K562 (cell line): ENCODE measurements around the gene BEST4. TPM values are rescaled to one million over a fixed set of nuclear protein-coding genes. Genes with fewer than 3 reads are reported as not detected.
A peak's percentile ranks its signal among the peaks of the same experiment; 100 is the strongest.

Source experiments
- CBFA2T2 ChIP-seq: fragments of 450-650 bp; conservative IDR thresholded peaks from 2 replicates; pipeline ENCODE4 v1.6.1; 2017; ENCODE audit warnings: mild to moderate bottlenecking
- ESRRB ChIP-seq: fragments of 250-450 bp; sonication (Bioruptor Pico); IDR thresholded peaks from 2 replicates; pipeline ENCODE4 v1.5.0; 2020; ENCODE audit warnings: mild to moderate bottlenecking, moderate library complexity, borderline replicate concordance
- ETV6 ChIP-seq, 3 experiments: fragments of 150-350 bp in 1 of 3; sonication (generic) in 1 of 3; formaldehyde crosslinking in 1 of 3; IDR thresholded peaks; 2 replicates each; pipeline versions ENCODE4 v1.6.1 to v1.8.0; 2014 to 2022; ENCODE audit warnings: borderline replicate concordance in 2 of 3, low read depth in 2 of 3, antibody characterized with exemption in 1 of 3, low read length in 1 of 3, mild to moderate bottlenecking in 1 of 3, missing genetic modification reagents in 1 of 3
- FOSL1 ChIP-seq: fragments of 200-800 bp; sonication (Bioruptor generic); conservative IDR thresholded peaks from 2 replicates; pipeline ENCODE4 v1.6.1; 2016; ENCODE audit warnings: missing genetic modification characterization, missing compliant biosample characterization
- GABPA ChIP-seq: fragments of 200-800 bp; sonication (Bioruptor generic); conservative IDR thresholded peaks from 2 replicates; pipeline ENCODE4 v1.6.1; 2016; ENCODE audit warnings: low read depth, missing genetic modification characterization, missing compliant biosample characterization
- GATAD2B ChIP-seq: fragments of 450-650 bp; IDR thresholded peaks from 2 replicates; pipeline ENCODE4 v1.6.1; 2017; ENCODE audit warnings: mild to moderate bottlenecking, borderline replicate concordance
- HMG20B ChIP-seq: fragments of 250-450 bp; sonication (Bioruptor Pico); IDR thresholded peaks from 2 replicates; pipeline ENCODE4 v1.5.0; 2021; ENCODE audit warnings: mild to moderate bottlenecking
- JUND ChIP-seq, 2 experiments: IDR thresholded peaks; 2 replicates in 1 of 2; 3 replicates in 1 of 2; pipeline ENCODE4 v1.6.1; 2011; ENCODE audit warnings: borderline replicate concordance in 2 of 2, low read depth in 2 of 2, low read length in 2 of 2, improper control_type of control experiment in 1 of 2, missing biosample characterization in 1 of 2, missing genetic modification characterization in 1 of 2, missing genetic modification reagents in 1 of 2
- NFIC ChIP-seq: fragments of 450-650 bp; IDR thresholded peaks from 2 replicates; pipeline ENCODE4 v1.6.1; 2017; ENCODE audit warnings: mild to moderate bottlenecking, inconsistent platforms
- PRPF4 ChIP-seq: fragments of 200-400 bp; formaldehyde crosslinking; IDR thresholded peaks from one replicate; pipeline ENCODE4 v1.6.1; 2017; ENCODE audit warnings: low read length, low read depth, mild to moderate bottlenecking; ENCODE audit not compliant: insufficient read depth, poor library complexity, severe bottlenecking
- SIX5 ChIP-seq, 2 experiments: IDR thresholded peaks; 2 replicates each; pipeline ENCODE4 v1.6.1; 2011; ENCODE audit warnings: low read length in 2 of 2, borderline replicate concordance in 1 of 2, low read depth in 1 of 2, mild to moderate bottlenecking in 1 of 2, moderate library complexity in 1 of 2; ENCODE audit not compliant: insufficient read depth in 1 of 2
- SREBF1 ChIP-seq: fragments of 150-350 bp; IDR thresholded peaks from 2 replicates; pipeline ENCODE4 v1.6.1; 2014; ENCODE audit warnings: antibody characterized with exemption, low read depth, low read length, borderline replicate concordance
- TCFL5 ChIP-seq: fragments of 250-450 bp; sonication (Bioruptor Pico); conservative IDR thresholded peaks from 2 replicates; pipeline ENCODE4 v1.6.1; 2021; ENCODE audit warnings: mild to moderate bottlenecking, moderate library complexity, matching md5 sums
- ZNF311 ChIP-seq: fragments of 250-450 bp; sonication (Bioruptor Pico); IDR thresholded peaks from 2 replicates; pipeline ENCODE4 v1.4.0; 2020; ENCODE audit warnings: mild to moderate bottlenecking, moderate library complexity
- polyA plus RNA-seq, 8 experiments: library from polyadenylated mRNA; depleted of rRNA in 4 of 8; stranded (reverse) in 5 of 8; unstranded in 3 of 8; fragments of >200 nt; fragmentation: Nextera tagmentation in 2 of 8; fragmentation: Illumina TruSeq in 1 of 8; extraction: Ambion mirVana in 2 of 8; extraction: Trizol in 1 of 8; gene quantifications; 2 replicates each; pipeline versions ENCODE4 v1.2.1 to v1.2.3, GENCODE V29; 2011 to 2014; ENCODE audit warnings: inconsistent platforms in 1 of 8, missing spikeins in 1 of 8
- total RNA-seq, 7 experiments: library from RNA; depleted of rRNA in 6 of 7; stranded (reverse); fragments of >200 nt in 6 of 7; fragmentation: Illumina TruSeq in 2 of 7; extraction: Trizol in 2 of 7; gene quantifications; 2 replicates each; pipeline versions ENCODE4 v1.2.1 to v1.2.3, GENCODE V29; 2011 to 2021; ENCODE audit warnings: low replicate concordance in 1 of 7
- TF ChIP-seq, protein P1 (sequence below), 2 experiments: fragments of 450-650 bp; conservative IDR thresholded peaks; 2 replicates each; pipeline ENCODE4 v1.6.1; 2017; ENCODE audit warnings: mild to moderate bottlenecking in 2 of 2, moderate library complexity in 2 of 2
- TF ChIP-seq, protein P2 (sequence below): fragments of 450-650 bp; IDR thresholded peaks from 2 replicates; pipeline ENCODE4 v1.6.1; 2016; ENCODE audit warnings: low read depth, mild to moderate bottlenecking, moderate library complexity
- TF ChIP-seq, protein P3 (sequence below): fragments of 250-450 bp; sonication (Bioruptor Pico); IDR thresholded peaks from 2 replicates; pipeline ENCODE4 v1.6.1; 2021; ENCODE audit warnings: mild to moderate bottlenecking
- TF ChIP-seq, protein P4 (sequence below): sonication (generic); formaldehyde crosslinking; IDR thresholded peaks from 2 replicates; pipeline ENCODE4 v1.8.1; 2023; ENCODE audit warnings: mild to moderate bottlenecking, missing genetic modification reagents, moderate library complexity
- TF ChIP-seq, protein P5 (sequence below): fragments of 250-450 bp; sonication (Bioruptor Pico); IDR thresholded peaks from 2 replicates; pipeline ENCODE4 v1.5.0; 2022; ENCODE audit warnings: mild to moderate bottlenecking

BEST4 gene
- total and polyA plus RNA-seq, 9 of the 15 experiments (the other 6 are each of a cell fraction or from before 2014, with no cell fraction given), result 0.07 to 0.11 TPM; not detected in 7

DNA sequence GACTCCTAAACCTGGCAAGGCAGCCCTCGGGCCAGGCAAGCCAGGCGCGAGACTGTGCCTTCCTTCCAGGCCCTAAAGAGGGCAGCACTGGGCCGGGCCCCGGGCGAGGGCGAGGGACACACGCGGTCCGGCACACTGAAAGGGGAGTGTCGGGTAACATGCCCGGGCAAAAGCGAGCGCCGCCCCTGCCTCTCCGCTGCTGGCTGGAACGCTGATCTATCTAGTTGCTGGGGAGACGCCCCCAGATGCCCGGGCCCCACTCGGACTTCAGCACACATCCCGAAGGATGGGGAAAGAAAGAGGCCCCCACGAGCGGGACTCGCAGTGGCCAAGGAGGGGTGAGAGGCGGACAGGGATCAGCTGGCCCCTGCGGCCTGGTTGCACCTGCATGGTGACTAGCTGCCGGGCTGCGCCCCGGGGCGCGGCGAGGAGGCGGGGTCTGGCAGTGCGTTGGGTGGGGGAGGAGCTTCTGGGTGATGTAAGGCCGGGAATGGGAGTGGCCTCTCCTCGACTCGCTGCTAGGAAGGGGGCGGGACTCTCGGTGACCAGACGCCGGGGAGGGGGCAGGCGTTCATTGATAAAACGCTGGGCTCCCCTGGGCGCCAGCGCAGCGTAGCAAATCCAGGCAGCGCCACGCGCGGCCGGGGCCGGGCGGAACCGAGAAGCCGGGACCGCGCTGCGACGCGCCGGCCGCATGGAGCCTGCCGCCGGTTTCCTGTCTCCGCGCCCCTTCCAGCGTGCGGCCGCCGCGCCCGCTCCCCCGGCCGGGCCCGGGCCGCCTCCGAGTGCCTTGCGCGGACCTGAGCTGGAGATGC is 12.0 kb upstream of the BEST4 start, which contains the start of gene PLK3 (continued):
- TF ChIP-seq, protein P1, sequence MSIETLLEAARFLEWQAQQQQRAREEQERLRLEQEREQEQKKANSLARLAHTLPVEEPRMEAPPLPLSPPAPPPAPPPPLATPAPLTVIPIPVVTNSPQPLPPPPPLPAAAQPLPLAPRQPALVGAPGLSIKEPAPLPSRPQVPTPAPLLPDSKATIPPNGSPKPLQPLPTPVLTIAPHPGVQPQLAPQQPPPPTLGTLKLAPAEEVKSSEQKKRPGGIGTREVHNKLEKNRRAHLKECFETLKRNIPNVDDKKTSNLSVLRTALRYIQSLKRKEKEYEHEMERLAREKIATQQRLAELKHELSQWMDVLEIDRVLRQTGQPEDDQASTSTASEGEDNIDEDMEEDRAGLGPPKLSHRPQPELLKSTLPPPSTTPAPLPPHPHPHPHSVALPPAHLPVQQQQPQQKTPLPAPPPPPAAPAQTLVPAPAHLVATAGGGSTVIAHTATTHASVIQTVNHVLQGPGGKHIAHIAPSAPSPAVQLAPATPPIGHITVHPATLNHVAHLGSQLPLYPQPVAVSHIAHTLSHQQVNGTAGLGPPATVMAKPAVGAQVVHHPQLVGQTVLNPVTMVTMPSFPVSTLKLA (conservative IDR thresholded peaks at IDR 0.05), result peak; percentile 99
- TF ChIP-seq PRPF4 (peak; percentile 58), GATAD2B (peak; percentile 91), HMG20B (CRISPR knock-in tag) (no peak), NFIC (peak; percentile 48), ETV6 (IDR thresholded peaks at IDR 0.05; ENCODE audit: borderline replicate concordance in 1 of 2, low read depth in 2 of 2, low read length in 1 of 2) (no peak), ETV6 (CRISPR knock-in tag; IDR thresholded peaks at IDR 0.05; ENCODE audit: borderline replicate concordance) (no peak), GABPA (tag) (peak; percentile 61), CBFA2T2 (no peak; the same call in 1 of the 2 replicates), SIX5 (IDR thresholded peaks at IDR 0.05; ENCODE audit: borderline replicate concordance in 1 of 2, insufficient read depth in 1 of 2, low read depth in 1 of 2, low read length in 2 of 2) (no peak), SREBF1 (peak; percentile 35; the same call in 1 of the 2 replicates), FOSL1 (tag) (peak; percentile 70), ESRRB (CRISPR knock-in tag) (no peak), TCFL5 (CRISPR knock-in tag) (no peak; the same call in 1 of the 2 replicates), ZNF311 (CRISPR knock-in tag) (no peak), JUND (IDR thresholded peaks at IDR 0.05; ENCODE audit: borderline replicate concordance, low read depth, low read length) (peak; percentile 74), JUND (tag; IDR thresholded peaks at IDR 0.05; ENCODE audit: borderline replicate concordance, low read depth, low read length) (peak; percentile 66; the same call in 1 of the 3 replicates)
- TF ChIP-seq, protein P2, sequence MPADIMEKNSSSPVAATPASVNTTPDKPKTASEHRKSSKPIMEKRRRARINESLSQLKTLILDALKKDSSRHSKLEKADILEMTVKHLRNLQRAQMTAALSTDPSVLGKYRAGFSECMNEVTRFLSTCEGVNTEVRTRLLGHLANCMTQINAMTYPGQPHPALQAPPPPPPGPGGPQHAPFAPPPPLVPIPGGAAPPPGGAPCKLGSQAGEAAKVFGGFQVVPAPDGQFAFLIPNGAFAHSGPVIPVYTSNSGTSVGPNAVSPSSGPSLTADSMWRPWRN, result 0 out of 2 replicates have a peak, but pooled peaks have one; percentile 42
- TF ChIP-seq, protein P3, sequence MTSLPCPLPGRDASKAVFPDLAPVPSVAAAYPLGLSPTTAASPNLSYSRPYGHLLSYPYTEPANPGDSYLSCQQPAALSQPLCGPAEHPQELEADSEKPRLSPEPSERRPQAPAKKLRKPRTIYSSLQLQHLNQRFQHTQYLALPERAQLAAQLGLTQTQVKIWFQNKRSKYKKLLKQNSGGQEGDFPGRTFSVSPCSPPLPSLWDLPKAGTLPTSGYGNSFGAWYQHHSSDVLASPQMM (CRISPR knock-in tag), result no peak
- TF ChIP-seq, protein P4, sequence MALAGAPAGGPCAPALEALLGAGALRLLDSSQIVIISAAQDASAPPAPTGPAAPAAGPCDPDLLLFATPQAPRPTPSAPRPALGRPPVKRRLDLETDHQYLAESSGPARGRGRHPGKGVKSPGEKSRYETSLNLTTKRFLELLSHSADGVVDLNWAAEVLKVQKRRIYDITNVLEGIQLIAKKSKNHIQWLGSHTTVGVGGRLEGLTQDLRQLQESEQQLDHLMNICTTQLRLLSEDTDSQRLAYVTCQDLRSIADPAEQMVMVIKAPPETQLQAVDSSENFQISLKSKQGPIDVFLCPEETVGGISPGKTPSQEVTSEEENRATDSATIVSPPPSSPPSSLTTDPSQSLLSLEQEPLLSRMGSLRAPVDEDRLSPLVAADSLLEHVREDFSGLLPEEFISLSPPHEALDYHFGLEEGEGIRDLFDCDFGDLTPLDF (CRISPR knock-in tag), result peak; percentile 54; the same call in 1 of the 2 replicates
- TF ChIP-seq, protein P5, sequence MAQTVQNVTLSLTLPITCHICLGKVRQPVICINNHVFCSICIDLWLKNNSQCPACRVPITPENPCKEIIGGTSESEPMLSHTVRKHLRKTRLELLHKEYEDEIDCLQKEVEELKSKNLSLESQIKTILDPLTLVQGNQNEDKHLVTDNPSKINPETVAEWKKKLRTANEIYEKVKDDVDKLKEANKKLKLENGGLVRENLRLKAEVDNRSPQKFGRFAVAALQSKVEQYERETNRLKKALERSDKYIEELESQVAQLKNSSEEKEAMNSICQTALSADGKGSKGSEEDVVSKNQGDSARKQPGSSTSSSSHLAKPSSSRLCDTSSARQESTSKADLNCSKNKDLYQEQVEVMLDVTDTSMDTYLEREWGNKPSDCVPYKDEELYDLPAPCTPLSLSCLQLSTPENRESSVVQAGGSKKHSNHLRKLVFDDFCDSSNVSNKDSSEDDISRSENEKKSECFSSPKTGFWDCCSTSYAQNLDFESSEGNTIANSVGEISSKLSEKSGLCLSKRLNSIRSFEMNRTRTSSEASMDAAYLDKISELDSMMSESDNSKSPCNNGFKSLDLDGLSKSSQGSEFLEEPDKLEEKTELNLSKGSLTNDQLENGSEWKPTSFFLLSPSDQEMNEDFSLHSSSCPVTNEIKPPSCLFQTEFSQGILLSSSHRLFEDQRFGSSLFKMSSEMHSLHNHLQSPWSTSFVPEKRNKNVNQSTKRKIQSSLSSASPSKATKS (CRISPR knock-in tag), result no peak
